Neural progenitor cell (in vitro differentiated cells): ENCODE results near the gene RUBCN.
"Not testable (repeated sequence)": the region's sequence is repeated elsewhere in the genome, so short reads cannot be mapped to it uniquely, and the experiment has no call there.

ENCODE experiments used
- EZH2 ChIP-seq: fragments of 200-600 bp; sonication (generic); IDR thresholded peaks from 2 replicates; pipeline ENCODE4 v1.6.1; 2017; ENCODE audit warnings: antibody characterized with exemption, mild to moderate bottlenecking, moderate library complexity
- TF ChIP-seq, protein P1 (sequence below): fragments of 200-600 bp; sonication (generic); IDR thresholded peaks from 2 replicates; pipeline ENCODE4 v1.5.1; 2017; ENCODE audit warnings: antibody characterized with exemption, mild to moderate bottlenecking

DNA sequence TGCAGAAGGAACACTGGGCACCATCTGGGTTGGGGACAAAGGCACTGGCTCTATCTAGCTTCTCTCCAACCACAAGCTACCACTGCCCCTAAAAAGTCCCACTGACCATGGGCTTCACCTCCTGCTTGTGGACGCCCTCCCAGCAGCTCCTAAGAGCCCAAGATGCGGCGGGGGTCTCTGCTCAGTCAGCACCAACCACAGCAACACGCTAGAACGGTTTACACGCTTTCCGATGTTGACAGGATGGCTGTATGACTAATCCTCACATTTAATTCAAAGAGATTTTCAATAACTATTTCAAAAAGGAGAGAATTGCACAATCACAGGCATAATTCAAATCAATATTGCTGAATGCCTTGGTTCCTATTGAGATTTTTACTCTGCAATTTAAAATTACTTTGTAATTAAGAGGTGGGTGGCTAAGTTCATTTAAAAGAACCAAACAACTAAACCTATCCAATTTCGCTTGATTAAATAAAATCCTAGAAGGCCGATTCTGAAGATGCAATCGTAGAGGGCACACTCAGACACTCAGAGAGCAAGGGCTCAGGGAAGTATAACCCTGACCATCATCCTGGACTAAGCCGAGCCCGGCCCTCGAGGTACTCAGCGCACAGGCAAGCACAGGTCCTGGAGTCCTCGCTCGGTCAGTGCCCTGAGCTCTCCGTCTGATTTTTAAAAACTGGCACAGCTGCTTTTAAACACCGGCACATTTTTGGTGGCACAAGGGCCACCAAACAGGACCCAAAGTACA is 110.1 kb downstream of the RUBCN start:
- TF ChIP-seq, protein P1, sequence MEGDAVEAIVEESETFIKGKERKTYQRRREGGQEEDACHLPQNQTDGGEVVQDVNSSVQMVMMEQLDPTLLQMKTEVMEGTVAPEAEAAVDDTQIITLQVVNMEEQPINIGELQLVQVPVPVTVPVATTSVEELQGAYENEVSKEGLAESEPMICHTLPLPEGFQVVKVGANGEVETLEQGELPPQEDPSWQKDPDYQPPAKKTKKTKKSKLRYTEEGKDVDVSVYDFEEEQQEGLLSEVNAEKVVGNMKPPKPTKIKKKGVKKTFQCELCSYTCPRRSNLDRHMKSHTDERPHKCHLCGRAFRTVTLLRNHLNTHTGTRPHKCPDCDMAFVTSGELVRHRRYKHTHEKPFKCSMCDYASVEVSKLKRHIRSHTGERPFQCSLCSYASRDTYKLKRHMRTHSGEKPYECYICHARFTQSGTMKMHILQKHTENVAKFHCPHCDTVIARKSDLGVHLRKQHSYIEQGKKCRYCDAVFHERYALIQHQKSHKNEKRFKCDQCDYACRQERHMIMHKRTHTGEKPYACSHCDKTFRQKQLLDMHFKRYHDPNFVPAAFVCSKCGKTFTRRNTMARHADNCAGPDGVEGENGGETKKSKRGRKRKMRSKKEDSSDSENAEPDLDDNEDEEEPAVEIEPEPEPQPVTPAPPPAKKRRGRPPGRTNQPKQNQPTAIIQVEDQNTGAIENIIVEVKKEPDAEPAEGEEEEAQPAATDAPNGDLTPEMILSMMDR, result not testable (repeated sequence)
- TF ChIP-seq EZH2, result not testable (repeated sequence)
